Measurements from ENCODE around the gene KCTD14. TPM values are rescaled to one million over a fixed set of nuclear protein-coding genes. Genes with fewer than 3 reads are reported as not detected.
A peak's percentile ranks its signal among the peaks of the same experiment; 100 is the strongest.

The KCTD14 gene
- total RNA-seq, 1 donor = 0.36 TPM

DNA sequence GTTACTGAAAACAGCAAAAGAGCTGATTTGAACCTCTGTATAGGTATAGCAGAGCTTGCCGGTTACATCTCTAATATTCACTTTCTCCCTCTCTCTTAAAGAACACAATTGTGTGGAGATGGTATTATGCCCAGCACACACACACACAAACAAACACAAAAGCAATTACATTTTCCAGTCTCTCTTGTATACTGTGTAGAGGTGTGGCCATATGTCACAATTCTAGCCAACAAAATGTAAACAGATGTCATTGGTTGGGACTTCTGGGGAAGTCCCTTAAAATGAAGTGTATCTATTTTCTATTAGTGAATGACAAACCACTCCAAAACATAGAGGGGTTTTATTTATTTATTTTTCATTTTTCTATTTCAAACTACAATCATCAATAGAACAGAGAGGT is 12.8 kb downstream of the KCTD14 start:
- TF ChIP-seq CTCF (IDR thresholded peaks at IDR 0.05; ENCODE audit: extremely low read depth, low read depth, low read length) = no peak

DNA sequence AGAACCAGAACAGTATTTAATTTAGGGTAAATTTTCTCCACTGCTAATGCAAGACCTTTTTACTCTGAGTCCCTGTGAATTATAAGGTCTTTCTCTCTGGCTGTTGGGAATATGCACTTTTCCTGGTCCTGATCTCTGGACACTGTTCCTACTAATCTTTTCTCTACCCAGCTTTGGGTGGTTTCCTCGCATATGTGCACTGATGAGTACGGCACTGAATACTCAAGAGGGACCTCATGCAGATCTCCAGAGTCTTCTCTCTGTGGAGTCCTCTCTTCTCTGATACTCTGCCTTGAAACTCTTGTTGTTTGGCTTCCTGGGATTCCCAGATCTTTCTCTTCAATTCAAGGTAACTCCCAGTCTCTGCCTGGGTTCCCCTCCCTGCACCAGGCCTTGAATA is 14.0 kb downstream of the KCTD14 start:
- Histone ChIP-seq H3K36me3 (ENCODE audit: insufficient read depth, low read length) (no peaks in the 10 kb centered on the region), H4K20me1 (ENCODE audit: insufficient read depth, low read length) (no peaks in the 10 kb centered on the region), H2AFZ (ENCODE audit: low read length) (no peak overlapping the region), H3K27me3 (ENCODE audit: insufficient read depth, low read length) (no peaks in the 10 kb centered on the region), H3K79me2 (ENCODE audit: insufficient read depth, low read length) (no peaks in the 10 kb centered on the region), H3K4me1 (ENCODE audit: insufficient read depth, low read length) (no peaks in the 10 kb centered on the region), H3K27ac (ENCODE audit: low read depth, low read length) (no peak overlapping the region), H3K4me2 (ENCODE audit: insufficient read depth, low read length) (no peak overlapping the region), H3K4me3 (ENCODE audit: insufficient read depth, low read length) (no peak overlapping the region), H3K9me3 (ENCODE audit: low read depth, low read length) (no peaks in the 10 kb centered on the region)
- DNase-seq (ENCODE audit: insufficient read length, low spot score, missing footprints) = no peak
- no peak for TF ChIP-seq CTCF (IDR thresholded peaks at IDR 0.05; ENCODE audit: extremely low read depth, low read depth, low read length)

More for the DNA sequence above, 12.8 kb downstream of the KCTD14 start:
- Histone ChIP-seq H3K4me2 (ENCODE audit: insufficient read depth, low read length) (no peak overlapping the region), H3K9me3 (ENCODE audit: low read depth, low read length) (no peaks in the 10 kb centered on the region), H4K20me1 (ENCODE audit: insufficient read depth, low read length) (no peaks in the 10 kb centered on the region), H3K79me2 (ENCODE audit: insufficient read depth, low read length) (no peaks in the 10 kb centered on the region), H3K4me3 (ENCODE audit: insufficient read depth, low read length) (no peak overlapping the region), H3K27ac (ENCODE audit: low read depth, low read length) (no peak overlapping the region), H3K36me3 (ENCODE audit: insufficient read depth, low read length) (no peaks in the 10 kb centered on the region), H3K4me1 (ENCODE audit: insufficient read depth, low read length) (no peaks in the 10 kb centered on the region), H3K27me3 (ENCODE audit: insufficient read depth, low read length) (no peaks in the 10 kb centered on the region), H2AFZ (ENCODE audit: low read length) (no peak overlapping the region)
- no peak for DNase-seq (ENCODE audit: insufficient read length, low spot score, missing footprints)

- Histone ChIP-seq H3K36me3 (ENCODE audit: insufficient read depth, low read length) (no peaks in the 10 kb centered on the region), H4K20me1 (ENCODE audit: insufficient read depth, low read length) (no peaks in the 10 kb centered on the region), H3K4me3 (ENCODE audit: insufficient read depth, low read length) (no peak overlapping the region), H3K79me2 (ENCODE audit: insufficient read depth, low read length) (no peaks in the 10 kb centered on the region), H3K9me3 (ENCODE audit: low read depth, low read length) (no peaks in the 10 kb centered on the region), H2AFZ (ENCODE audit: low read length) (no peak overlapping the region), H3K4me1 (ENCODE audit: insufficient read depth, low read length) (peaks cover 2% of the 10 kb centered on the region), H3K27ac (ENCODE audit: low read depth, low read length) (no peak overlapping the region), H3K4me2 (ENCODE audit: insufficient read depth, low read length) (no peak overlapping the region), H3K27me3 (ENCODE audit: insufficient read depth, low read length) (no peaks in the 10 kb centered on the region)
- DNase-seq (ENCODE audit: insufficient read length, low spot score, missing footprints) = peak; percentile 54
- TF ChIP-seq CTCF (IDR thresholded peaks at IDR 0.05; ENCODE audit: extremely low read depth, low read depth, low read length) = peak; percentile 78
Observed at GRCh38 chr11:78000193-78000592, 22.9 kb downstream of the KCTD14 start.

- Histone ChIP-seq H3K27me3 (ENCODE audit: insufficient read depth, low read length) (no peaks in the 10 kb centered on the region), H3K27ac (ENCODE audit: low read depth, low read length) (no peak overlapping the region), H3K4me2 (ENCODE audit: insufficient read depth, low read length) (no peak overlapping the region), H2AFZ (ENCODE audit: low read length) (no peak overlapping the region), H4K20me1 (ENCODE audit: insufficient read depth, low read length) (no peaks in the 10 kb centered on the region), H3K36me3 (ENCODE audit: insufficient read depth, low read length) (no peaks in the 10 kb centered on the region), H3K9me3 (ENCODE audit: low read depth, low read length) (no peaks in the 10 kb centered on the region), H3K79me2 (ENCODE audit: insufficient read depth, low read length) (no peaks in the 10 kb centered on the region), H3K4me1 (ENCODE audit: insufficient read depth, low read length) (peaks cover 5% of the 10 kb centered on the region), H3K4me3 (ENCODE audit: insufficient read depth, low read length) (no peak overlapping the region)
- peak; percentile 54 for DNase-seq (ENCODE audit: insufficient read length, low spot score, missing footprints)
- TF ChIP-seq CTCF (IDR thresholded peaks at IDR 0.05; ENCODE audit: extremely low read depth, low read depth, low read length) = no peak
Observed at GRCh38 chr11:77999446-78000030, 23.5 kb downstream of the KCTD14 start.
